SIG-M5 treated with dmso at 0.1 percent for 504 hours (cell line): ENCODE data around the gene RPTOR.

ENCODE experiments used
- DNase-seq: peaks from one replicate; lab custom pipeline; 2025; ENCODE audit not compliant: unreplicated experiment; lab: John Stamatoyannopoulos, UW

RPTOR gene

DNA sequence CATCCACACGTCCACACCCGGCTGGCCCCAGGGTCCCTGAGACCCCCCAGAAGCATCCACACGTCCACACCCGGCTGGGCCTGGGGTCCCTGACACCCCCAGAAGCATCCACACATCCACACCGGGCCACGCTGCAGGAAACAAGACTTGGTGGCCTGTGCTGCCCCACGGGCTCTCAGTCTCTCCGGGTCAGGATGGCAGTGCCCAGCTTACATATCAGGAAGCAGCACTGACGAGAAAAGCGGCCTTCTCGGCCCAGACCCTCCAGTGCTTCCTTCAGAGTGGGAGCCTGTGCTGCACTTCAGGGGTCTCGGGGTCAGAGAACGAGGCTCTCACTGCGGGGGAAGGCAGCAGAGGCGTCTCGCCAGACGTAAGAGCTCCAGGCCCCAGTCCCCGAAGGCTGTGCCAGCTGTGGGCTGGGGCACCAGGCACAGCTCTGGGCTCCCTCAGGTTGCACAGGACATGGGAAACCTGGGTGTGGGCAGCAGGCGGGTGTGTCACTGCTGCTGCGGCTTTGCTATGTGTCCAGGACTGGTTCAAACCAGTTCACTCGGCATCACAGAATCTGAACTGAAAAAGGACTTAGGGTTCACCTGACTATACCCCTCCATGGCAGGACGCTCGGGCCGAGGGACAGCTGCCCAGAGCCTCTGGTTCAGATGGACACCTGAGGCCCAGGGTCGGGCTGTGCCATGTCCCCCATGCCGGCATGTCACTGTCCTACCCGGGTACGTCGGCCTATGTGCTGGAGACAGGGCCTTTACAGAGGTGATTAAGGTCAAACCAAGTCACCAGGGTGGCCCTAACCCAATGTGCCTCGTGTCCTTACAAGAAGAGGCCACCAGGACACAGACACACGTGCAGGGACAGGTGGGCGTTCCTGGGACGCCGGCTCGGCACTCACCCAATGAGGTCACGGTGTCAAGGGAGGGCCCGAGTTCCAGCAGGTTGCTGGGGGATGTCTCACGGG, 406.8 kb downstream of the RPTOR start:
- DNase-seq, result no peak

DNA sequence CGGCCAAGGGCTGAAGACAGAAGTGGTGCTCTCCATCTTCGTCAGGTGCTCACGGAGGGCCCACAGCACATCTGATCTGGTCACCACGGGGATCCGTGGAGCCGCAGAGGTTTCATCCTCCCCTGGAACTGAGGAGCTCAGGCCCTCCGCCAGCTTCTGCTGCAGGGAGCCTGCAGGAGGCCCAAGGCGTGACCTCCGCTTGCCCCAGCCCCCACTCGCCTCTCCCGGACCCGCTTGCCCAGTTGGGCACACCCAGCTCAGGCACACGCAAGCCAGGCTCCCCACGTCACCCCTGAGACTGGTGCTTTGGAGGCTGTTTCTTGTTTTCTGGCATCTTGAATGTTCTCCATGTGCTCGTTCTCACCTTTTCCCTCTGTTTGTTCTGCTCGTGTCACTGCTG, 407.7 kb downstream of the RPTOR start:
- no peak for DNase-seq

DNA sequence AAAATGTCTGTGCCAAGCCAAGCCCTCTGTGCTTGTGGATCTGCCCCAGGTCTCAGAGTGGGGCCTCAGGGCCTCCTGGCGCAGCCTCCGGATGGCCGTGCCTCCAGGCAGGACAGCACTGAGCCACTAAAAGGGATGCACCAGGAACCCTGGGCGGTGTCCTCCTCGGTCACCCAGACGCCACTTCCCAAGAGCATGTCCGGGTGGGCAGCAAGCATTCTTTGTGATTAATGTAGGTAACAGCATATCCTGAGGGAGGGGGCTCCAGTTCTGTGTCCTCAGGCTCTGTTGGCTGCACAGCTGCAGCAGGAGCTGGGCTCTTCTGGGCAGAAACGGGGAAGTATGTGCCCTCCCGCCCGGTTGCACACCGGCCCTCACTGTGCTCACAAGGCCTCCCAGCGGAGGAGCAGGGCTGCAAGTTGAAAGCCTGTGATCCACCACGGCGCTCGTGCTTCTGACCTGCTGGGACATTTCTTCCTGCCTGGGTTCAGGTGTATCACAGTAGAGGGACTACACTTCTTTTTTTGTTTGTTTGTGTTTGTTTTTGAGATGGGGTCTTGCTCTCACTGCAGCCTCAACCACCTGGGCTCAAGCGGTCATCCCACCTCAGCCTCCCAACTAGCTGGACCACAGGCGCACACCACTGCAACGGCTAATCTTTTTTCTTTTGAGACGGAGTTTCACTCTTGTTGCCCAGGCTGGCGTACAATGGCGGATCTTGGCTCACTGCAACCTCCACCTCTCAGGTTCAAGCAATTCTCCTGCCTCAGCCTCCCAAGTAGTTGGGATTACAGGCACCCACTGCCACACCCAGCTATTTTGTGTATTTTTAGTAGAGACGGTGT, 409.1 kb downstream of the RPTOR start:
- DNase-seq, result no peak

DNA sequence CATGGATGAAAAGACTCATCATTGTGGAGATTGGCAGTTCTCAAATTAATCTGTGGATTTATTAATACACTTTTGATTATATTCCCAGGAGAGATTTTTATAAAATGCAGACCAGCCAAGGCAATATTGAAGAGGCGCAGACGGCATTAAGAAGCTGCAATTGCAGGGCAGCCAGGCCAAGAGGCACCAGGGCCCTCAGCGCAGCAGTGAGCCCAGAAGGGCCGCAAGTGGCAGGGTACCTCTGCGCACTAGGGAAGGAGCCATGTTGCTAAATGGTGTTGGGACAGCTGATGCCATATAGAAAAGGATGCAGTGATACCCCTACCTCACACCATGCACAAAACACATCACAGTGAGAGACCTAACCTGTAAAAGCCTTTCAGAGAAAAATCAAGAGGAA, 410.4 kb downstream of the RPTOR start:
- DNase-seq, result no peak

DNA sequence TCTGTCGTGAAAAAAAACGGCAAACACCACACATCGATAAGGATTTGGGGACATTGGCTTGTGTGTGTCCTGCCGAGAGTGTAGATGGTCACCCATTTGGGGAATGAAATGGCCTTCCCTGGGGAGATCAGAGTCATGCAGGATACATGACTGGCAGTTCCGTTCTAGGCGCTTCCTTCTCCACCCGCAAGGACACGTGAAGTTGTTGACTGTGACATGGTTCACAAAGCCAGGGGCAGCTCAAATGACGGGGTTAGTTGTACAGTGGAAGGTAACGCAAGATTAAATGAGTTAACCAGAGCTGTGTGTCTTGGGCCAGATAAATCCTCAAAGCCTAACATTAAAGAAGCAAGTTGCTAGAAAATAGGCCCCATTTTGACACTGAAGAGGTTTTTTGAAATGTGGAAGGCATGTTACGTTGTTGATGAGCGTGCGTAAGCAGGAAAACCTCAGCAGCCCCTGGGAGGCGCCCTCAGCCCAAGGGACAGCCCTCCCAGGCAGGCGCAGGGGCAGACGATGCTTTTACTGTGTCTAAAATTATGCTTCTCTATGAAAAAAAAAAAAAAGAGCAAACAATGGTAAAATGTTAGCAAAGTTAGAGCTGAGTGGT, 411.1 kb downstream of the RPTOR start:
- no peak for DNase-seq

DNA sequence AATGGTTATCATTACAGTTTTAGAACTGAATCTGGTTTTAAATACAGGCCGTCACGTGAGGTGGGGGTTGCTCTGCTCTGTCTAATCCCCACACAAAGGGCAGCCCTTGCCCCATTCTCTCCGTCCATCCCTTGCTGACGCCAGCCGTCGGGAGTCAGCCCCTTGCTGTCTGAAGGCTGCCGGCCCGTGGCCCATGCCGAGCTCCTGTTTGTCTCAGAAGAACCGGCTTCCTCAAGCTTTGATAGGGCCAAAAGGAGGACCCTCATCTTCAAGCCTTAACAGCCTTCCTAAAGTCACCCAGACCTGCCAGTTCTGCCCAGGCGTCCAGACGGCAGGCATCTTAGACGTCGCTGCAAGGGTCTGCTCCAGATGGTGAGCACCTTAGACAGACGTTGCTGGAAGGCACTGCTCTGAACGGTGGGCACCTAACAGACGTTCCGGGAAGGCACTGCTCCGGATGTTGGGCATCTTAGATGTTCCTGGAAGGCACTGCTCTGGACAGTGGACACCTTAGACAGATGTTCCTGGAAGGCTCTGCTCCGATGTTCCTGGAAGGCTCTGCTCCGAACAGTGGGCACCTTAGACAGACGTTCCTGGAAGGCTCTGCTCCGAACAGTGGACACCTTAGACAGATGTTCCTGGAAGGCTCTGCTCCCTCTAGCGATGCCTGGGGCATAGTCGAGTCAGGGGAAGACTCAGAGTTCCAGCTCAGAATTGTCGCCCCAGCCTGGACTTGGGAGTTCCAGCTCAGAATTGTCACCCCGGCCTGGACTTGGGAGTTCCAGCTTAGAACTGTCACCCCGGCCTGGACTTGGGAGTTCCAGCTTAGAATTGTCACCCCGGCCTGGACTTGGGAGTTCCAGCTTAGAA, 411.9 kb downstream of the RPTOR start:
- DNase-seq, result no peak

DNA sequence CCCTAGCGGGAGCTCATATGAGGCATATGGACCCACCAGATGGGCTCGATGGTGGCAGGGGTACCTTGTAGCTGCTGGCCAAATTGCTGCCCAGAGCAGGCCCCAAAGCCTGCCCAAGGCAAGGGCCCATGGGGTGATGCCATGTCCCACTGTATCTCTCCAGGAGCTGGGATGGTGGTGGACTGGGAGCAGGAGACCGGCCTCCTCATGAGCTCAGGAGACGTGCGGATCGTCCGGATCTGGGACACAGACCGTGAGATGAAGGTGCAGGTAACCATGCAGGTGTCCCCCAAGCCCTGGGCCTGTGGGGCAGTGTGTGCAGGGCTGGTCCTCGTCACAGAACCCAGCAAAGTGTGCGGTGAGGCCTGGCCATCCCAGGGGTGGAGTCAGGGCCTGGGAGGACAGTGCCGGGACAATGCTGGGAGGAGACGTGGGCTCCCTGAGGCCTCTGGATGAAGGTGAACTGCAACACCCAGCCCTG, 412.9 kb downstream of the RPTOR start:
- DNase-seq, result no peak

DNA sequence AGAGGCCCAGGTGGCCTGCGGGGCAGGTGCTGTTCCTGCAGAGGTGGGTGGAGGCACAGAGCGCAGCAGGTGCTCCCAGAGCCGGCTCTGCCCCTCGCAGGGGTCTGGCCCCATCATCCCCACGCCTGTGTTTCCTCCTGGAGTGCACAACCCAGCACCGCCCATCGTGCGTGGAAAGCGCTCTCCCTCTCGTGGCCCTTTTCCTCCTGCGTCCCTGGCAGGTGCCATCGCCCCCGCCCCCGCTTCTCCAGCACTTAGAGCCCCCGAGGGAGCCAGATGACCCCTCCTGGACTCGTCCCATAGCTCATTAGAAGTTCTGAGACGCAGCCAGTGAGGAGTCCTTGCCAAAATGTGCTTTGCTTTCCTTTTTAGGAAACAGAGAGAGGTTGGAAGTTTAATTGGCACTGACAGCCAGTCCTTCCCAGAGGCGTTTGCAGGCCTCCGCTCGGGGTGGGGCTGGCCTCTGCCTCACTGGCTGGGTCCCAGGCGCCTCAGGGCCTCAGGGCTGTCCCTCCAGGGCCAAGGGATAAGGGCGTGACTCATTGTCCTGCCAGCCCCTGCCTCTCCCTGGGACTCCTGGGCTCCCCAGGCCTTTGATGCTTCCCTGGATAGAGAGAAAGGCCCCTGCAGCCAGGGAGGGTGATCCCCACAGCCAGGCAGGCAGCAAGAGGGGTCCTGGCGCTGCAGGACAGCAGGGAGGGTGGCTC, 414.8 kb downstream of the RPTOR start:
- no peak for DNase-seq

DNA sequence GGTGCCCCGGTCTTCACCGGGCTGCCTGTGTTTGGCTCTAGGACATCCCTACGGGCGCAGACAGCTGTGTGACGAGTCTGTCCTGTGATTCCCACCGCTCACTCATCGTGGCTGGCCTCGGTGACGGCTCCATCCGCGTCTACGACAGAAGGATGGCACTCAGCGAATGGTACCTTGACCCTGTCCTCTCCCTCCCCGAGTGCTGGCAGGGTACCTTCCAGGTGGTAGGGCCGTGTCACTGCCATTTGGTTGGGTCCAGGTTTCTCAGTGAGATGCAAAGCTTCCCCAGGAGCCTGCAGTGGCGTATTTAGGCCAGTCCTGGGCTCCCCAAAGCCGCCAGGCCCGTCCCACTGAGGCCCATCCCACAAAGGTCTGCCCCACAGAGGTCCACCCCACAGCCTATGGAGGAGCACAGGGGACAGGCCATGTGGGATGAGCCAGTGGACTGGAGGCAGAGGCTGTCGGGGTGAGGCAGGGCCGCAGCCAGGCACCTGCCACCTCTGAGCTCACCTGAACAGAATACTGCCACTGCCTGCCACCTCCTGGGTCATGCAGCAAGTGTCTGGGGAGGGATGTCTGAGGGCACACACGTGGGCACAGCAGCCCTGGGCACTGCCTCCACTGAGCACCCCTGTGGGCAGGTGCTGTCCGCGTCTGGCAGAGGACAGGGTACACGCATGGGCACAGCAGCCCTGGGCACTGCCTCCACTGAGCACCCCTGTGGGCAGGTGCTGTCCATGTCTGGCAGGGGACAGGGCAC, 415.6 kb downstream of the RPTOR start:
- DNase-seq, result no peak

DNA sequence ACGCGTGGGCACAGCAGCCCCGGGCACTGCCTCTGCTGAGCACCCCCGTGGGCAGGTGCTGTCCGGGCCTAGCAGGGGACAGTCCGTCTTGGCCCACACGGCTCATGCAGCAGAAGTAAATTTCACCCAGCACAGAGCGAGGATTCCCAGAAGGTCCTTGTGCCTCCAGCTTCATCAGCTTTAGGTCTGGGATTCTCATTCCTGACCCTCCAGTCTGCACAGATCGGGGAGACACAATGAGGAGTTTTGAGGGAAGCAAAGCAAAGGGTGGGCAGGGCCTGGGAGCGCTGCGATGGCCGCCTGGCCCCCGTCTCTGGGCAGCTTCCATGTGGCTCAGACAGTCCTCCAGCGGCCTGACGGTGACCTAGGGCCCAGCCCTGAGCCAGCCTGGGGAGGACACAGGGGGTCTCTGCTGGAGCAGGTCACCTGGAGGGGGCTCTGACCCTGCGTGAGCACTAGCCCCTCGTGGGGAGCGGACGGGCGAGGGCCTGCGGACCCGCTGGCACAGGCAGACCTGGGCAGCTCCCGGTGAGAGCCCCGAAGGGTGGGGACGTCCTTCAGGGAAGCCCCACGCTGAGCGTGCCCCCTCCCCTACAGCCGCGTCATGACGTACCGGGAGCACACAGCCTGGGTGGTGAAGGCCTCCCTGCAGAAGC, 416.3 kb downstream of the RPTOR start:
- DNase-seq, result no peak

DNA sequence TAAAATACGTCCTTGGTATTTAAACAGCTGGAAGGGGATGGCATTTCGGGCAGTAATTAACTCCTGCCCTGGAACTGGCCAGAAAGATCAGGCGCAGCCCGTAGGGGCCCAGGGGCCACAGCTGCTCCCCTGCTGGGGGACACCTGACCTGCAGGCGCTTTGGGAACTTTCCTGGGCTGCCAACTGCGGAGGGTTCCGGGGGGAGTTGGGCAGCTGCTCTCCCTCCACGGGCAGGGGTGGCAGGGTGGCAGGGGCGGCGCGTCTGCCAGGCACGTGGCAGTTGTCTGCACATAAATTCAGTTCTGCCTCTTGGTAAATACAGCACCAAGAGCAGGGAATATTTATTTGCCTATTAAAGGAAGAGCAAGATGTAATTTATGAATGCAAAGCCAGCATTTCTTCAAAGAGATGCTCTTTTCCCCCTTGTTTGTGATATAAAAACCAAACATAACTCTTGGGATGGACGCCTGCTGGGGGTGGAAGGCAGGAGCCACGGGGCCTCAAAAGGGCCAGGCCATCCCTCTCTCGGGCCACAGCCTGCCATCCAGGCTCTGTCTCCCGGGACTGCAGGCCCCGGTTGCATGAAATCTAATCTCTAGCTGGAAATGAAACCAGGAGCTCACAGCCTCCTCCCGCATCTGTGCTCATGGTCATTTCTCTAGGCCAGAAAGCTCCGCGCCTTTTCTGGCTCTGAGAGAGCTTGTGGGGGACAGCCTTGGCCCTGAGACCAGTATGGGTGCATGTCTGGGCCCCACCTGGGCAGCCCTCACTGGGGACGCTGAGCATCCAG, 417.1 kb downstream of the RPTOR start:
- no peak for DNase-seq

DNA sequence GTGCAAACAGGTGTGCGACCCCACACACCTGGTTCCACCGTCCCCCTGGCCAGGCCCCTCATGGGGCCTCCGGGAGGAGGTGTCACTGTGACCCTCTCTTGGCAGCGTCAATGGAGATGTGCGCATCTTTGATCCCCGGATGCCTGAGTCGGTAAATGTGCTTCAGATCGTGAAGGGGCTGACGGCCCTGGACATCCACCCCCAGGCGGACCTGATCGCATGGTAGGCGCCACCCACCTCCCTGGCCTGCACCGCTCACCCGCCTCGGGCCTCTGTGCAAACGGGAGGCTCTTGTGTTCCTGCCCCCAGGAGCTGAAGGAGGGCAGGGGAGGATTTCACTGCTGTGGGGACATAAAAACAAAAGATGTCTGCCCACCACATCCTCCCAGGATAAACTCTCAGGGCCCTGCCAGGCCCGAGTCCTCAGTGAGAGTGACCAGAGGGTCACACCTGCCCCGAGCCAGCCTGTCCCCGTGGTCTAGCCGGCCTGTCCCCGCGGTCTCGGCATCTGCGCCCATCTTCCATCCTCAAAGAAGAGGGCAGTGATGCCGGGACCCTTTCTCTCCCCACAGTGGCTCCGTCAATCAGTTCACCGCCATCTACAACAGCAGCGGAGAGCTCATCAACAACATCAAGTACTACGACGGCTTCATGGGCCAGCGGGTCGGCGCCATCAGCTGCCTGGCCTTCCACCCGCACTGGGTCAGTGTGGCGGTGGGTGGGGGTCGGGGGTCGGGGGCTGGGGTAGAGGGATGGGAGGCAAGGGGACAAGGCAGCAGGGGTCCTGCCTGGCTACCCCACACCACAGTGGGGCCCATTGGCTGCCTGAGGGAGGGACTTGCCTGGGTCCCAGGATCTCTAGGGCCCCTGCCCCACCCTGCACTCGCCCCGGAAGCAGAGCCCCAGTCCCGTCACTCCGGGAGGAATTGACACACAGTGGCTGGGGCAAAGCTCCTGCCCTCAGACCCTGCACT, 418.0 kb downstream of the RPTOR start:
- DNase-seq, result no peak

DNA sequence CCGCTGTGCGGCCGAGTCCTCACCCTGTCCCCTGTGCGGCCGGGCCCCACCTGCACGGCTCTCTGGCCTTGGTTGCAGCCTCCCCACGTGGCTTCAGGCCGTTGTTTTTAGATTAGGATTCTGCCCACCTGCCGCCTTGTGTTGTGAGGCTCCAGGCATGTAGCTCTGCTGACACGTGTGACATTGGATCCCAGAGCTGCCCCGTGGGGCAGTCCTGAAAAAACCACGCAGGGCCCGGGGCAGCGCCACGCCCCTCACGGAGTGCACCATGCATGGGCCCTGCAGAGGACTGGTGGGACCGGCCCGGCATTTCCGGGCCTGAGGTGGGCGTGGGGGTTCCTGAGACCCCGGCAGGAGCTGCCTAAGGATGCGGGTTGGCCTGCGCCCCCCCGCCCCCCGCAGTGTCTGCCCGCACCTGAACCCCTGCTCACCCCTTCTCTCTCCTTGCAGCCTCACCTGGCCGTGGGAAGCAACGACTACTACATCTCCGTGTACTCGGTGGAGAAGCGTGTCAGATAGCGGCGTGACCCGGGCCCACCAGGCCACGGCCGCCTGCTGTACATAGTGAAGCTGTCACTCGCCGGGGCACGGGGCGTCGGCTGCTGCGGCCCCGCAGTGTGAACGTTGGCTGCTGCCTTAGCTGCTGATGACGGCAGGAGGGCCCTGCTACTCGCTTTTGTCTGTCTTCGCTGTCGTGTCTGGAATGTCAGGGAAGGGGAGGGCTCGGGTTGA, 419.3 kb downstream of the RPTOR start:
- no peak for DNase-seq

DNA sequence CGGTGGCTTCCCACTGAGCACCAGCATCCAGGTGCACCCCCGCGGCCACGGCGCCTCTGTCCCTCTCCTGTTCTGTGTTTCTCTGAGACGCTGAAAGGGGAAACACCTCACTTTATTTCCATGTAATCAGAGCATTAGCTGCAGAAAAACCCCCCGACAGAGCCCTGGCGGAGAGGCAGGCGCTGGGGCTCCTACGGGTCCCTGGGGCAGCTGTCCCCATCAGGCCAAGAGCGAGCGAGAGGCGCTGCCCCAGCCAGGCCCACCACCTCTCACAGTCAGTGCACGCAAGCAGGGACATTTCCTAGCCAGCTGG, 419.9 kb downstream of the RPTOR start:
- no peak for DNase-seq

DNA sequence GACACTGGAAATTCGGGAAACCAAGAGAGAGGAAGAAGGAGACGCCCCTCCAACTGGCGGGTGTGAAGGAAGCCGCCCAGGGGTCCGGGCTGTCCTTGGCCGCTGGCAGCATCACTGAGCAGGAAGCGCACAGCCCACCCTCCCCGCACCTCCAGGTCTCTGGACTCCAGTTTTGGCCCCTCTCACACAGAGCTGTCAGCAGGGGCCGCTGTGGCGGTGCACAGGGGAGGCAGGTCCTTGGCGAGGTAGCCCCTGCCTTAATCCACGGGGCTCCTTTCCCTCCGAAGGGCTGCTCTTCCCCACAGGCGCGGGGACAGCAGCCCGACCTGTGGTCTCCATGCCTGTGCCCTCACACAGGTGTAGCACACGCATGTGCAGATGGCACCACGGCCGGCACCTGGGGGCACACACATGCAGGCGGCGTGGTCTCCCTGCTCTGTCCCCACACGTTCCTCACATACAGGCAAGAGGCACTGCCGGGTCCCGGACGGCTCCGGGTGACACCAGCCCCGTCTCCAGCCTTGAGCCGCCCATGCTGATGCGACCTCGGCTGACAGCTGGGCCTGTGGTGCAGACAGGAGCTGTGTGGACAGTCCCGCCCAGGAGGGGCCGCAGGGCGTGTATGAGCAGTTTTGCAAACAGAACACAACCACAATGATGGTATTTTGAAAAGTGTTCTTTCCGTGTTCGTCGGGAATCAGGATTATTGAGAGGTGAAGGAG, 420.4 kb downstream of the RPTOR start:
- DNase-seq, result no peak

DNA sequence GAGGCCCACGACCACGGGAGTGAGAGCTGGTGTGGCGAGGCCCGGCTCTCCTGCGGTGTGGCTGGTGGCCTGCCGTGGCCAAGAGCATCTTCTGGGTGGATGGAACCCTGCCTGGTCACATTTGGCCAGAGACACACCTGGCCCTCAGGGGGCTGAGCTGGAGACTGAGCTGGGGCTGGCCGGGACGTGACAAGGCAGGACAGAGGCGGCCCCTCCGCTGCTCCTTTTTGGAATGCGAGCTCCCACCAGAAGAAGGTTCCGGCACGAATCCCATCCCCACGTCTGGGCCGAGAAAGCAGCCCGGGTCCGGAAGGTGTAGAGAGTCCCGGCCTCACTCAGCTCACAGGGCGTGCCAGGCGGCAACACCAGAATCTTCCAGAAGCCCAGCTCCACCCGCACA, 421.0 kb downstream of the RPTOR start:
- DNase-seq, result no peak
